Measurements from ENCODE around the gene ARHGAP1.

ARHGAP1 gene

GRCh38 chr11:46692450-46692849 lies 8.0 kb downstream of the ARHGAP1 start:
- DNase-seq = no peak

GRCh38 chr11:46690702-46691101 lies 9.7 kb downstream of the ARHGAP1 start:
- DNase-seq = no peak

- DNase-seq = no peak
These were observed 13.3 kb downstream of the ARHGAP1 start for GRCh38 chr11:46686886-46687795.

GRCh38 chr11:46684367-46684766 lies 16.1 kb downstream of the ARHGAP1 start:
- DNase-seq = no peak

GRCh38 chr11:46682773-46683752 lies 17.4 kb downstream of the ARHGAP1 start:
- peak; percentile 6 for DNase-seq

GRCh38 chr11:46681814-46682213 lies 18.6 kb downstream of the ARHGAP1 start:
- DNase-seq = no peak

- no peak for DNase-seq
These were observed 19.6 kb downstream of the ARHGAP1 start for GRCh38 chr11:46680815-46681214.

GRCh38 chr11:46680164-46680760 lies 20.2 kb downstream of the ARHGAP1 start:
- DNase-seq = no peak

GRCh38 chr11:46679241-46680163 lies 20.9 kb downstream of the ARHGAP1 start:
- DNase-seq = no peak

GRCh38 chr11:46678741-46679130 lies 21.7 kb downstream of the ARHGAP1 start:
- no peak for DNase-seq

- no peak for DNase-seq
These were observed 22.3 kb downstream of the ARHGAP1 start for GRCh38 chr11:46677991-46678740.

GRCh38 chr11:46677169-46677568 lies 23.2 kb downstream of the ARHGAP1 start:
- DNase-seq = no peak

- peak; percentile 56 for DNase-seq
These were observed 23.8 kb downstream of the ARHGAP1 start for GRCh38 chr11:46676436-46677158.

- no peak for DNase-seq
These were observed 24.5 kb downstream of the ARHGAP1 start for GRCh38 chr11:46675949-46676348.

GRCh38 chr11:46675288-46675851 lies 25.0 kb downstream of the ARHGAP1 start:
- DNase-seq = peak; percentile 59

- no peak for DNase-seq
These were observed 25.7 kb downstream of the ARHGAP1 start for GRCh38 chr11:46674463-46675287.

GRCh38 chr11:46673713-46674462 lies 26.5 kb downstream of the ARHGAP1 start:
- DNase-seq = no peak

- peak; percentile 13 for DNase-seq
These were observed 28.0 kb downstream of the ARHGAP1 start for GRCh38 chr11:46672381-46672839.

Measured in inflammatory macrophage treated with lipopolysaccharide for 4 hours (primary cell).